Right ventricle myocardium inferior (tissue), 1 donor: ENCODE data around the gene NDUFA12. TPM values are rescaled to one million over a fixed set of nuclear protein-coding genes. Genes with fewer than 3 reads are reported as not detected.
A peak's percentile ranks its signal among the peaks of the same experiment; 100 is the strongest.
"Not testable (repeated sequence)": the region's sequence is repeated elsewhere in the genome, so short reads cannot be mapped to it uniquely, and the experiment has no call there.

ENCODE experiments used
- ATAC-seq: fragments of 200-7000 bp; cut with Tn5 transposase; one replicate; pipeline ENCODE4 v1.9.1; 2020; ENCODE audit warnings: mild to moderate bottlenecking, moderate library complexity
- DNase-seq: peaks from one replicate; pipeline ENCODE4 v3.0.0; 2021; ENCODE audit errors: missing footprints
- intact Hi-C: fragments of 100-400 bp; cut with DNase I; formaldehyde crosslinking; loops from one replicate; pipeline ENCODE4 v1.11.0; 2022
- total RNA-seq: library from RNA; stranded (reverse); fragmentation: NEBNext Ultra II Directional; extraction: Animal tissue kit (Norgen Biotek cat#: 25700); gene quantifications from one replicate; pipeline ENCODE4 v1.2.1, GENCODE V29; 2021
- donor health status: DM: no; HTN: yes; CAD: no; lungs with severe emphysema.

The NDUFA12 gene
- total RNA-seq, 1 donor from 2014 or later: 379 TPM

DNA sequence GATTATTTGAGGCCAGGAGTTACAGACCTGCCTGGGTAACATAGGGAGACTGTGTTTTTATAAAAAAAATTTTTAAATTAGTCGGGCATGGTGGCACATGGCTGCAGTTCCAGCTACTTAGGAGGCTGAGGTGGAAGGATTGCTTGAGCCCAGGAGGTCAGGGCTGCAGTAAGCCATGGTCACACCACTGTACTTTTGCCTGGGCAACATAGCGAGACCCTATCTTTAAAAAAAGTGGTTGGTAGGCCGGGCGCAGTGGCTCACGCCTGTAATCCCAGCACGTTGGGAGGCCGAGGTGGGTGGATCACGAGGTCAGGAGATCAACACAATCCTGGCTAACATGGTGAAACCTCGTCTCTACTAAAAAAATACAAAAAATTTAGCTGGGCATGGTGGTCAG, 18.4 kb downstream of the NDUFA12 start:
- DNase-seq, intact Hi-C loops, ATAC-seq: not testable (repeated sequence)

DNA sequence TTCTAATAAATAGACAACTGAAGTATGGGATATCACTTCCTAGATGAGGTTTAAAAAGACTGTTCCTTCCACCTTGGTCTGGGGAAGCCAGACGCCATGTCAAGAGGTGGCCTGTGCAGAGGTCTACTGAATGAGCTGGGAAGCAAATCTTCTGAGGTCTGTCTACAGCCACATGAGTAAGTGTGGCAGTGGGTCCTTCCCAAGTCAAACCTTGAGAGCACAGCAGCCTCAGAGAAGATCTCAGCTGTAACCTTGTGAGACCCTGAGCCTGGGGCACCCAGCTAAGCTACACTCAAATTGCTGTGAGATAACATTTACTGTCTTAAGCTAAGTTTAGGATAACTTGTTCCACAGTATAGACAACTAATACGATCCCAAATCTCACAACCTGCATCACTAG, 20.2 kb downstream of the NDUFA12 start:
- intact Hi-C loops: no loop called here
- ATAC-seq (no peak), DNase-seq (no peak)

GRCh38 chr12:94982456-94982855, 21.0 kb downstream of the NDUFA12 start:
- intact Hi-C loops: no loop called here
- DNase-seq: no peak
- ATAC-seq: no peak

GRCh38 chr12:94980577-94980976, 22.9 kb downstream of the NDUFA12 start:
- no peak for DNase-seq
- intact Hi-C loops: no loop called here
- no peak for ATAC-seq

GRCh38 chr12:94979941-94980340, 23.6 kb downstream of the NDUFA12 start:
- intact Hi-C loops: no loop called here
- DNase-seq (no peak), ATAC-seq (no peak)

GRCh38 chr12:94977766-94978468, 25.6 kb downstream of the NDUFA12 start:
- ATAC-seq (no peak), DNase-seq (no peak)
- intact Hi-C loops: no loop called here

DNA sequence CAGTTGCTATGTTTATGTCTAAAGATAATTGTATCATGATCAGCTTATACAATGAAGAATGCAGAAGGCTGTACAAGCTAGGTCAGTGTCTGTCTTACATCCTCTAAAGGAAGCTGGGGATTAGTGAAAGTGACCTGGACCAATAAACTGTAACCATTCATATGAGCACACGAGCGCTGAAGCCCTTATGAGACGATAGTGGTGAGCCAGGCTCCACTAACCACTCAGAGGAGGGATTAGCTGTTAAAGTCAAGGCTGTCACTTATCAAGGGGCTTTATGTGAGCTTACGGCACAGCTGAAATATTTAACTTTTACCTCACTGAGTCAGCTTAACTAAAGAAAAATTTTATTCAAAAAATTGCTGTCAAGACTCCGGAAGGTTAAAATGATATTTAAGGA, 30.3 kb downstream of the NDUFA12 start:
- DNase-seq (no peak), ATAC-seq (no peak)
- intact Hi-C loops: no loop called here

- ATAC-seq (no peak), DNase-seq (no peak)
- intact Hi-C loops: no loop called here
Measured at GRCh38 chr12:94972795-94973194, 30.7 kb downstream of the NDUFA12 start.

DNA sequence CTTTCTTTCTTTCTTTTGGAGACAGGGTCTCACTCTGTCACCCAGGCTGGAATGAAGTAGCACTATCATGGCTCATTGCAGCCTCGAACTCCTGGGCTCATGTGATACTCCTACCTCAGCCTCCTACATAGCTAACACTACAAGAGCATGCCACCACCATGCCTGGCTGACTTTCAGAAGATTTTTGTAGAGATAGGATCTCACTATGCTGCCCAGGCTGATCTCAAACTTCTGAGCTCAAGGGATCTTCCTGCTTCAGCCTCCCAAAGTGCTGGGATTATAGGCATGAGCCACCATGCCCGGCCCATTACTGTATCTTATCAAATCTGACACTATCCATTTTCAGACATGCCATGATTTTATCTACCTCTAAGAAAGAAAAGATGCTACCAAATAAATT, 31.6 kb downstream of the NDUFA12 start:
- intact Hi-C loops: no loop called here
- ATAC-seq (no peak), DNase-seq (no peak)

- no peak for DNase-seq
- ATAC-seq: no peak
- intact Hi-C loops: no loop called here
Measured at GRCh38 chr12:94970560-94970959, 32.9 kb downstream of the NDUFA12 start.

DNA sequence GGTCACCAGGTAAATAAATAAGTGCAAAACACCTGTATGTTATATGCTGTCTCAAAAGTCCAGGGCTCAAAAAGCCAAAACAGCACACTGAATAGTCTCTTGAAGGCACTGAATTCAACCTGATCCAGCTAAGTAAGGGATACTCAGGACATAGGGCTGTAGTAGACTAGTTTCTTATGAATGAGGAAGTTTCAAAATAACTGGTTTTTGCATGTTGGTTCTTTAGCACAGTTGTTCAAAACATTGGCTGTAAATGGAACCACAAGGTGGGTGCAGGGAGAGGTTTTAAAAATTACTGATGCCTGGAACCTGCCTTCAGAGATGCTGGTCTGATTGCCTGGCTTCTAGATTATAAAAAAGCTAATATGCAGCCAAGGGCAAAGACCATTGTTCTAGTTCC, 34.1 kb downstream of the NDUFA12 start:
- no peak for ATAC-seq
- no peak for DNase-seq

DNA sequence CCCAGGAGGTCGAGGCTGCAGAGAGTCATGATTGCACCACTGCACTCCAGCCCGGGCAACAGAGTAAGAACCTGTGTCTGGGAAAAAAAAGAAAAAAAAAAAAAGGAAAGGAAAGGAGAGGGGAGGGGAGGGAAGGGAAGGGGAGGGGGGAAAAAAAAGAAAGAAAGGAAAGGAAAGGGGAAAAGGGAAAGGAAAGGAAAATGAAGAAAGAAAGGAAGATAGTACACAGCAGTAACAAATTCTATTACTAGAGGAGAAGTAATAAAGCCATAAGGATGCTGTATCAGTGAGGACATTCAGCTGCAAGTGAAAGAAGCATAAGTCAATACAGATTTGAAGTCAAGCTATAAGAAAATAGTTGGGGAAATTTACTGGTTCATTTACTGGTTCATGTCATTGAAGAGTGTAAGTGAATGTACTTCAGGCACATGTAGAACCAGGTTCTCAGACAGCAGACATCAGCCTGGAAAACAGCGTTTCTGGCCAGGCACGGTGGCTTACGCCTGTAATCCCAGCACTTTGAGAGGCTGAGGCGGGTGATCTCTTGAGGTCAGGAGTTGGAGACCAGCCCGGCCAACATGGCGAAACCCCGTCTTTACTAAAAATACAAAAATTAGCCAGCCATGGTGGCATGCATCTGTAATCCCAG, 37.4 kb downstream of the NDUFA12 start:
- ATAC-seq (no peak), DNase-seq (no peak)
- intact Hi-C loops: no loop called here

More for the DNA sequence above, 34.1 kb downstream of the NDUFA12 start:
- intact Hi-C loops: no loop called here

DNA sequence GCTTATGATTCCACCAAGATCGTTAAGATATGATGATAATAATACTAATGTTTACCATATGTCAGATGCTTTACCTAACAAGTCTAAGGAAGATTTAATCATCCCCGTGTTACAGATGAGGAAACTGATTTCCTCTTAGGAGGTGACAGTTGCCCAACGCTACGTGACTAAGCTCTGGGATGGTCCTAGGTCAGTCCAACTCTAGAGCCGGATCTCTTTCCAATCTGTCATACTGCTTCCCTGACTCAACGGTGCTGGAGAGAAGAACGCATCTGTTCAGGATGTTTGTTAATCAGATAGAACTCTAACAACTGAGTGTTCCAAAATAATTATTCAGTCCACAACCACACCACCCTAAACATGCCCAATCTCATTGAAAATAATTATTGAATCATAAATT, 39.8 kb downstream of the NDUFA12 start:
- ATAC-seq: no peak
- intact Hi-C loops: no loop called here
- no peak for DNase-seq

GRCh38 chr12:94962670-94963069, 40.8 kb downstream of the NDUFA12 start:
- intact Hi-C loops: no loop called here
- ATAC-seq: no peak
- DNase-seq: no peak

DNA sequence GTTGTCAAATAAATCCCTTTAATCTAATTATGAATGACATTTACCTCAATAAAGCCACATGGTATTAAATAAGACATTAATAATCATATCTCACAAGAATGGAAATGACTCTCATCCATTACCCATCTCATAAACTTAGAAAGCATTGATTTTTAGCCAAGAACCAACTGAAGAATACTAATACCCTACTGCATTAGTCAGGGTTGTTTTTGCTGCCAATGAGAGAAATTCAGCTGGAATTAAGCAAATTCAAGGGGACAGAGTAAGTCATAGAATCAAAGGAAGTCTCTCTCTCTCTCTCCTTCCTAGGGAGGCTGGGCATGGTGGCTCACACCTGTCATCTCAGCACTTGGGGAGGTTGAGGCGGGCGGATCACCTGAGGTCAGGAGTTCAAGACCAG, 41.6 kb downstream of the NDUFA12 start:
- ATAC-seq (no peak), DNase-seq (no peak)
- intact Hi-C loops: no loop called here

DNA sequence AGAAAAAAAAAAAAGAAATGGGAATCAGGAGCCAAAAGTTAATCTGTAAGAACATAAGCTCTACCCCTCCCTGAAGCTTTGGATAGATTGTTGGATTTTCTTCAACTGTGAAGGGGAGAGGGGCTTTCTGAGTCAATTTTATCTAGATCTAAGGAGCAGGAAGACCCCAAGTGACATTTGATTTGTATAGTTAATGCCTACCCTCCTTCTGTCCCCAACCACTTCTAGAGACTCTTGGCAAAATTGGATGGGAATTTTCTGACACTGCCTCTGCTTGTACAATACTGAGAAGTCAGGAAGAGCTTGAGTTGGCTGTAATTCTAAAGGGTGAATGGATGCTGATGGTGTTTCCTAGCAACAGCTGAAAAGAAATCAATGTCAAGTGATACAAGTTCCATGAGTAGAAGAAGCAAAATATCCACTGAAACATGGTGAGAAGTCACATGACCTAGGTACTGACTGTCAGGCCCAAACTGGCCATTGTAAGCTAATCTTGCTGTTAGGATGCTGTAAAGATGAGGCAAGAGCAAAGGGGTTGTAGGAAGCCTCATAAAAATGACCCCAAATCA, 42.2 kb downstream of the NDUFA12 start:
- ATAC-seq (no peak), DNase-seq (no peak)
- intact Hi-C loops: no loop called here

- intact Hi-C loops: no loop called here
- ATAC-seq: no peak
- DNase-seq: no peak
Measured at GRCh38 chr12:94957006-94957405, 46.5 kb downstream of the NDUFA12 start.

GRCh38 chr12:94954948-94955592, 48.4 kb downstream of the NDUFA12 start:
- ATAC-seq: no peak
- no peak for DNase-seq
- intact Hi-C loops: no loop called here

- peak; percentile 31 for ATAC-seq
- no peak for DNase-seq
- intact Hi-C loops: no loop called here
Measured at GRCh38 chr12:94954029-94954685, 49.3 kb downstream of the NDUFA12 start.
